GM21619 (cell line): ENCODE measurements around the gene OVOL2.

Experiments used
- ATAC-seq: cut with Tn5 transposase; IDR thresholded peaks from one replicate; pipeline ENCODE4 v1.9.1; 2021; ENCODE audit not compliant: unreplicated experiment

The OVOL2 gene

GRCh38 chr20:17992224-17992637 lies 65.5 kb downstream of the OVOL2 start:
- peak; percentile 59 for ATAC-seq

- no peak for ATAC-seq
These were observed 67.3 kb downstream of the OVOL2 start for GRCh38 chr20:17990278-17990972.

DNA sequence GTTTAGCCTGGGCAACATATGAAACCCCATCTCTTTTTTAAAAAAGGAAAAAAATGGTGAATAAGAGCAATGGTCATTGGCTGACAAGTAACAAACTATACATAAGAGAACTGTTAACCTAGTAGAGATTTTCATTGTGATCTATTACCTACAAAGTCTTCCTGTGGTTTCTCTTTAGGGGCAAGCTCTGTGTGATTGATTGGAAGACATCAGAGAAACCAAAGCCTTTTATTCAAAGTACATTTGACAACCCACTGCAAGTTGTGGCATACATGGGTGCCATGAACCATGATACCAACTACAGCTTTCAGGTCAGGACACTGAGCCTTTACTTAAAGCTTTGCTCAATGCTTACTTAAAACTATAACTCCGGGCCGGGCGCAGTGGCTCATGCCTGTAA lies 69.7 kb downstream of the OVOL2 start:
- no peak for ATAC-seq

DNA sequence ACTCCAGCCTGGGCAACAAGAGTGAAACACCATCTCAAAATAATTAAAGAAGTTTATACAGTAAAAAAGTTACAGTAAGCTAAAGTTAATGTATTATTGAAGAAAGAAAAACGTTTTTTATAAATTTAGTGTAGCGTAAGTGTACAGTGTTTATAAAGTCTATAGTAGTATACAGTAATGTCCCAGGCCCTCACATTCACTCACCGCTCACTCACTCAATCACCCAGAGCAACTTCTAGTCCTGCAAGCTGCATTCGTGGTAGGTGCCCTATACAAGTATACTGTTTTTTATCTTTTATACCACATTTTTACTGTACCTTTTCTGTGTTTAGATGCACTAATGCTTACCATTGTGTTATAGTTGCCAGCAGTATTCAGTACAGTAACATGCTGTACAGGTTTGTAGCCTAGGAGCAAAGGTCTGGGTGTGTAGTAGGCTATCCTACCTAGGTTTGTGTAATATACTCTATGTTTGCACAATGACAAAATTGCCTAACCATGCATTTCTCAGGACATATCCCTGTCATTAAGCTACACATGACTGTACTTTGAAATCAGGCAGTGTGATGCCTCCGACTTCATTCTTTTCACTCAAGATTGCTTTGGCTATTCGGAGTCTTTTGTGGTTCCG lies 72.2 kb downstream of the OVOL2 start:
- ATAC-seq = no peak

GRCh38 chr20:17976305-17976704 lies 81.4 kb downstream of the OVOL2 start:
- ATAC-seq = no peak
